IMR-90 (cell line): Measurements from ENCODE around the gene KRTAP5-6. TPM values are rescaled to one million over a fixed set of nuclear protein-coding genes. Genes with fewer than 3 reads are reported as not detected.

ENCODE experiments used
- ATAC-seq: fragments of 200-7000 bp; cut with Tn5 transposase; 2 replicates; pipeline ENCODE4 v1.9.1; 2020; ENCODE audit warnings: low read depth, mild to moderate bottlenecking, moderate library complexity
- BruUV-seq: library from RNA; stranded (reverse); fragments of 400-500 nt; replicated peaks from 2 replicates; lab custom pipeline; 2021; lab: Mats Ljungman, UMichigan
- CTCF ChIA-PET: fragments of 300-600 bp; formaldehyde crosslinking; extraction: SDS; loops from one replicate; lab custom pipeline; 2021; ENCODE audit warnings: antibody characterized with exemption; lab: Yijun Ruan, JAX
- POLR2A ChIA-PET: fragments of 300-600 bp; sonication (Branson Sonifier 250); formaldehyde crosslinking; loops from one replicate; lab custom pipeline; 2022; ENCODE audit warnings: antibody characterized with exemption; ENCODE audit not compliant: unreplicated experiment; lab: Charles Lee
- DNase-seq: peaks from one replicate; pipeline ENCODE4 v3.0.0; 2013
- H2AFZ ChIP-seq: replicated peaks from 2 replicates; pipeline ENCODE3; 2013; ENCODE audit warnings: low read length, mild to moderate bottlenecking; ENCODE audit not compliant: poor library complexity
- H2AK5ac ChIP-seq: 2 replicates; pipeline ENCODE4 v1.6.1; 2013; ENCODE audit warnings: low read depth, low read length, inconsistent platforms
- H2AK9ac ChIP-seq: replicated peaks from 2 replicates; pipeline ENCODE3; 2013; ENCODE audit warnings: mild to moderate bottlenecking, low read depth, low read length, moderate library complexity; ENCODE audit not compliant: poor library complexity
- H2BK120ac ChIP-seq: 2 replicates; pipeline ENCODE4 v1.6.1; 2013; ENCODE audit warnings: low read depth, low read length, inconsistent platforms
- H2BK15ac ChIP-seq: 3 replicates; pipeline ENCODE4 v1.6.1; 2013; ENCODE audit warnings: low read depth, low read length, inconsistent platforms
- H2BK20ac ChIP-seq: 2 replicates; pipeline ENCODE4 v1.6.1; 2013; ENCODE audit warnings: low read depth, mild to moderate bottlenecking, inconsistent platforms, low read length, moderate library complexity
- H2BK5ac ChIP-seq: 2 replicates; pipeline ENCODE4 v1.6.1; 2013; ENCODE audit warnings: mild to moderate bottlenecking, low read depth, low read length, inconsistent platforms; ENCODE audit not compliant: poor library complexity, severe bottlenecking
- H3K14ac ChIP-seq: replicated peaks from 2 replicates; pipeline ENCODE4 v1.6.1; 2013; ENCODE audit warnings: low read depth, low read length, inconsistent platforms
- H3K18ac ChIP-seq: 2 replicates; pipeline ENCODE4 v1.6.1; 2013; ENCODE audit warnings: low read depth, low read length, control low read depth
- H3K23ac ChIP-seq: 2 replicates; pipeline ENCODE4 v1.6.1; 2013; ENCODE audit warnings: low read depth, low read length, inconsistent platforms
- H3K27ac ChIP-seq: 2 replicates; pipeline ENCODE4 v1.5.1; 2013; ENCODE audit warnings: mild to moderate bottlenecking, control low read depth, low read length; ENCODE audit not compliant: insufficient read depth
- H3K27me3 ChIP-seq: 2 replicates; pipeline ENCODE4 v1.6.1; 2013; ENCODE audit warnings: low read length; ENCODE audit not compliant: control insufficient read depth, insufficient read depth
- H3K36me3 ChIP-seq: 2 replicates; pipeline ENCODE4 v1.6.1; 2013; ENCODE audit warnings: low read length, mixed read lengths; ENCODE audit not compliant: control insufficient read depth, insufficient read depth
- H3K4ac ChIP-seq: 2 replicates; pipeline ENCODE4 v1.6.1; 2013; ENCODE audit warnings: low read depth, low read length, inconsistent platforms
- H3K4me1 ChIP-seq: 2 replicates; pipeline ENCODE4 v1.6.1; 2013; ENCODE audit warnings: low read length, mixed read lengths; ENCODE audit not compliant: control insufficient read depth, insufficient read depth
- H3K4me2 ChIP-seq: 2 replicates; pipeline ENCODE4 v1.6.1; 2013; ENCODE audit warnings: low read depth, mild to moderate bottlenecking, control low read depth, low read length, moderate library complexity
- H3K4me3 ChIP-seq: 2 replicates; pipeline ENCODE4 v1.5.1; 2013; ENCODE audit warnings: low read depth, mild to moderate bottlenecking, control low read depth, low read length, moderate library complexity; ENCODE audit not compliant: insufficient read depth
- H3K56ac ChIP-seq: 2 replicates; pipeline ENCODE4 v1.6.1; 2013; ENCODE audit warnings: low read length, inconsistent platforms; ENCODE audit not compliant: insufficient read depth; ENCODE audit errors: extremely low read depth
- H3K79me1 ChIP-seq, 2 experiments: 2 replicates each; pipeline ENCODE4 v1.6.1; 2013; ENCODE audit warnings: low read length in 2 of 2, inconsistent platforms in 1 of 2, low read depth in 1 of 2
- H3K9ac ChIP-seq: 2 replicates; pipeline ENCODE4 v1.6.1; 2013; ENCODE audit warnings: low read depth, low read length, control low read depth
- H3K9me1 ChIP-seq: 2 replicates; pipeline ENCODE4 v1.6.1; 2013; ENCODE audit warnings: low read length, inconsistent platforms; ENCODE audit not compliant: insufficient read depth
- H3K9me3 ChIP-seq: 2 replicates; pipeline ENCODE4 v1.6.1; 2013; ENCODE audit warnings: low read length; ENCODE audit not compliant: control insufficient read depth, insufficient read depth
- H4K20me1 ChIP-seq: 2 replicates; pipeline ENCODE4 v1.6.1; 2013; ENCODE audit warnings: low read length, inconsistent platforms; ENCODE audit not compliant: insufficient read depth
- H4K5ac ChIP-seq: 2 replicates; pipeline ENCODE4 v1.6.1; 2013; ENCODE audit warnings: mild to moderate bottlenecking, low read depth, low read length, control low read depth
- H4K8ac ChIP-seq, 2 experiments: 2 replicates each; pipeline ENCODE4 v1.6.1; 2013; ENCODE audit warnings: low read depth in 2 of 2, low read length in 2 of 2, control low read depth in 1 of 2, inconsistent platforms in 1 of 2
- H4K91ac ChIP-seq: 2 replicates; pipeline ENCODE4 v1.6.1; 2013; ENCODE audit warnings: low read depth, low read length, inconsistent platforms; ENCODE audit not compliant: insufficient read depth
- FOS ChIP-seq: fragments of 150-350 bp; IDR thresholded peaks from 2 replicates; pipeline ENCODE4 v1.6.1; 2016; ENCODE audit warnings: low read depth, low read length
- MAFK ChIP-seq: IDR thresholded peaks from 2 replicates; pipeline ENCODE4 v1.6.1; 2012; ENCODE audit warnings: low read depth, low read length, improper control_type of control experiment
- MAZ ChIP-seq: IDR thresholded peaks from 2 replicates; pipeline ENCODE4 v1.6.1; 2012; ENCODE audit warnings: low read depth, mild to moderate bottlenecking, low read length, improper control_type of control experiment, moderate library complexity, borderline replicate concordance
- MXI1 ChIP-seq: IDR thresholded peaks from 2 replicates; pipeline ENCODE4 v1.6.1; 2012; ENCODE audit warnings: low read depth, mild to moderate bottlenecking, low read length, moderate library complexity, borderline replicate concordance
- NFE2L2 ChIP-seq: fragments of 150-350 bp; IDR thresholded peaks from 2 replicates; pipeline ENCODE4 v1.6.1; 2016; ENCODE audit warnings: low read depth, mild to moderate bottlenecking, low read length
- RAD21 ChIP-seq: IDR thresholded peaks from 2 replicates; pipeline ENCODE4 v1.6.1; 2012; ENCODE audit warnings: low read length, improper control_type of control experiment
- RCOR1 ChIP-seq: IDR thresholded peaks from 2 replicates; pipeline ENCODE4 v1.6.1; 2012; ENCODE audit warnings: mild to moderate bottlenecking, low read length, improper control_type of control experiment; ENCODE audit not compliant: insufficient replicate concordance
- RFX5 ChIP-seq: IDR thresholded peaks from 2 replicates; pipeline ENCODE4 v1.8.0; 2012; ENCODE audit warnings: low read depth, mild to moderate bottlenecking, low read length, moderate library complexity
- SMC3 ChIP-seq: fragments of 150-350 bp; IDR thresholded peaks from 2 replicates; pipeline ENCODE4 v1.6.1; 2016; ENCODE audit warnings: low read depth, mild to moderate bottlenecking, antibody characterized with exemption, low read length, moderate library complexity
- WGBS, 2 experiments: methylation state at CpG; one replicate each; pipeline versions ENCODE4 v1.1.5 to v1.1.7; 2013; ENCODE audit warnings: missing lambda C conversion rate in 2 of 2; ENCODE audit not compliant: insufficient read length in 1 of 2; ENCODE audit errors: extremely low coverage in 2 of 2; 5-methylcytosine and 5-hydroxymethylcytosine counted together
- dilution Hi-C: fragments of 300-500 bp; cut with HindIII; formaldehyde crosslinking; loops from one replicate; pipeline ENCODE4 v1.14.3; 2018; ENCODE audit warnings: low sequenced_read_pairs; ENCODE audit not compliant: unreplicated experiment
- in situ Hi-C: fragments of 300-500 bp; cut with MboI; formaldehyde crosslinking; loops from 3 replicates; pipeline ENCODE4 v1.14.3; 2019; ENCODE audit warnings: low sequenced_read_pairs, inconsistent platforms, mixed read lengths
- intact Hi-C: fragments of 100-400 bp; cut with micrococcal nuclease; formaldehyde crosslinking; loops from 2 replicates; pipeline ENCODE4 v1.10.0; 2022
- polyA plus RNA-seq, 3 experiments: library from polyadenylated mRNA; depleted of rRNA; stranded (reverse); fragments of >200 nt; gene quantifications; 2 replicates each; pipeline ENCODE4 v1.2.3, GENCODE V29; 2012; ENCODE audit warnings: low replicate concordance in 1 of 3
- total RNA-seq: library from RNA; depleted of rRNA; stranded (reverse); fragments of >200 nt; gene quantifications from 2 replicates; pipeline ENCODE4 v1.2.3, GENCODE V29; 2012
- TF ChIP-seq, protein P1 (sequence below): conservative IDR thresholded peaks from 2 replicates; pipeline ENCODE4 v1.5.1; 2012; ENCODE audit warnings: mild to moderate bottlenecking, low read depth, low read length, improper control_type of control experiment
- TF ChIP-seq, protein P2 (sequence below): fragments of 150-350 bp; IDR thresholded peaks from 2 replicates; pipeline ENCODE4 v1.6.1; 2016; ENCODE audit warnings: low read depth, mild to moderate bottlenecking, low read length, moderate library complexity, borderline replicate concordance

Gene KRTAP5-6
- total and polyA plus RNA-seq, 2 of the 4 experiments (the other 2 are of a cell fraction), result not detected

DNA sequence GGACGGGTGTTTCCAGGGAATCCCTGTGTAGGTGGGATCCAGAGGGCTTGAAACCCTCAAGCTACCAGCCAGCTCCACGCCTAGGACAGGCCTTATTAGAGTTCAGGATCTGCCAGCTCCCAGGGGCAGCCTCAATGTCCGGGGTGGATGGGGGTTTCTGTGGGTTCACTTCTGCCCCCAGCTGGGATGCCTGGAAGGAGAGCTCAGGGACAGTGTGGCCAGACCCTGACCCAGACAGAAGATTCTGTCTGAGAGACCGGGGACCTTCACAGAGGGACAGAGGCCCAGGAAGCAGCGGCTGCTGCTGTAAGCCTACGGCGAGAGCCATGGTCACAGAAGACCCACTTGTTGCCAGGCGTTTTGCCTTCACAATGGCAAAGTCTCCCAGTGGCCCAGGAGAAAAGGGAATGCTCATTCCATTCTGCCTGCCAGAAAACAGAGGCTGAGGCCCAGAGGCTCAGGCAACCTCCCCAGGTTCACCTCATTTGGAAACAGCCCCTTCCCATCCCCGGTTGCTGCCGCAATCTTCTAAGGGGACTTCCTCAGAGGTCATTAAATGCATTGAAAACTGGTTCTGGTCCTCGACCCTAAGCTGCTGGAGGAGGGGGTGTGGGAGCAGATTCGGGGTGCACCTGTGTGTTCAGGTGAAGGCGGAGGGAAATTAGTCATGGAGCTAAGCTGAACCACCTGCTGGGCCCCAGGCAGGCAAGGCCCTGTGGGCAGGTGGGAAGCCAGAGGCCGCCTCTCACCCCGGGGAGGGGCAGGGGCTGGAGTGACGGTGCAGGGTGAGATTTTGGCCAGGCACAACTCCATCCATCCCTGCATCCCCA, 4.9 kb upstream of the KRTAP5-6 start:
- H3K9ac ChIP-seq, result no peak overlapping the region
- in situ Hi-C loops, result no loop called here
- H3K4ac ChIP-seq, result no peak overlapping the region
- ATAC-seq, result no peak
- H4K20me1 ChIP-seq, result no peaks in the 10 kb centered on the region
- CTCF ChIA-PET, result interaction anchor here (1.2 kb wide), 1 partner anchor 140 kb away, joined by 3 read pairs; no protein-coding TSS in a partner anchor
- H3K56ac ChIP-seq, result no peak overlapping the region
- no peak overlapping the region for H4K8ac ChIP-seq
- H2BK120ac ChIP-seq, result no peak overlapping the region
- BruUV-seq, result no TSS peak
- H2AFZ ChIP-seq, result no peak overlapping the region
- no peak overlapping the region for H3K18ac ChIP-seq
- no peaks in the 10 kb centered on the region for H3K9me1 ChIP-seq
- peaks cover 1% of the 10 kb centered on the region; the same call in 1 of the 2 replicates for H3K4me1 ChIP-seq
- no peak overlapping the region for H4K91ac ChIP-seq
- no peak overlapping the region for H2AK5ac ChIP-seq
- TF ChIP-seq RFX5 (no peak), FOS (no peak), RAD21 (no peak), NFE2L2 (no peak), MAFK (no peak), MAZ (no peak), MXI1 (no peak), RCOR1 (no peak), SMC3 (no peak)
- TF ChIP-seq, protein P1, sequence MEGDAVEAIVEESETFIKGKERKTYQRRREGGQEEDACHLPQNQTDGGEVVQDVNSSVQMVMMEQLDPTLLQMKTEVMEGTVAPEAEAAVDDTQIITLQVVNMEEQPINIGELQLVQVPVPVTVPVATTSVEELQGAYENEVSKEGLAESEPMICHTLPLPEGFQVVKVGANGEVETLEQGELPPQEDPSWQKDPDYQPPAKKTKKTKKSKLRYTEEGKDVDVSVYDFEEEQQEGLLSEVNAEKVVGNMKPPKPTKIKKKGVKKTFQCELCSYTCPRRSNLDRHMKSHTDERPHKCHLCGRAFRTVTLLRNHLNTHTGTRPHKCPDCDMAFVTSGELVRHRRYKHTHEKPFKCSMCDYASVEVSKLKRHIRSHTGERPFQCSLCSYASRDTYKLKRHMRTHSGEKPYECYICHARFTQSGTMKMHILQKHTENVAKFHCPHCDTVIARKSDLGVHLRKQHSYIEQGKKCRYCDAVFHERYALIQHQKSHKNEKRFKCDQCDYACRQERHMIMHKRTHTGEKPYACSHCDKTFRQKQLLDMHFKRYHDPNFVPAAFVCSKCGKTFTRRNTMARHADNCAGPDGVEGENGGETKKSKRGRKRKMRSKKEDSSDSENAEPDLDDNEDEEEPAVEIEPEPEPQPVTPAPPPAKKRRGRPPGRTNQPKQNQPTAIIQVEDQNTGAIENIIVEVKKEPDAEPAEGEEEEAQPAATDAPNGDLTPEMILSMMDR, result no peak
- TF ChIP-seq, protein P2, sequence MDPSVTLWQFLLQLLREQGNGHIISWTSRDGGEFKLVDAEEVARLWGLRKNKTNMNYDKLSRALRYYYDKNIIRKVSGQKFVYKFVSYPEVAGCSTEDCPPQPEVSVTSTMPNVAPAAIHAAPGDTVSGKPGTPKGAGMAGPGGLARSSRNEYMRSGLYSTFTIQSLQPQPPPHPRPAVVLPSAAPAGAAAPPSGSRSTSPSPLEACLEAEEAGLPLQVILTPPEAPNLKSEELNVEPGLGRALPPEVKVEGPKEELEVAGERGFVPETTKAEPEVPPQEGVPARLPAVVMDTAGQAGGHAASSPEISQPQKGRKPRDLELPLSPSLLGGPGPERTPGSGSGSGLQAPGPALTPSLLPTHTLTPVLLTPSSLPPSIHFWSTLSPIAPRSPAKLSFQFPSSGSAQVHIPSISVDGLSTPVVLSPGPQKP, result no peak
- H2BK15ac ChIP-seq, result no peak overlapping the region
- no peak overlapping the region for H4K5ac ChIP-seq
- POLR2A ChIA-PET, result no interaction called here
- no peak overlapping the region for H3K23ac ChIP-seq
- no peaks in the 10 kb centered on the region; the same call in 1 of the 2 replicates for H3K9me3 ChIP-seq
- no peak overlapping the region for H3K4me3 ChIP-seq
- intact Hi-C loops, result loop anchor here (2.0 kb wide), 1 partner anchor 39 kb away; no protein-coding TSS in a partner anchor
- 76% methylated on average over 6 of the region's 16 CpGs; no CpG with 5 or more reads in 1 of the 2 experiments for WGBS, 2 experiments
- H3K27ac ChIP-seq, result no peak overlapping the region
- no peak overlapping the region for H2BK5ac ChIP-seq
- H3K14ac ChIP-seq, result no peak overlapping the region
- no peak overlapping the region for H2AK9ac ChIP-seq
- no peaks in the 10 kb centered on the region for H3K36me3 ChIP-seq
- H3K79me1 ChIP-seq, result no peaks in the 10 kb centered on the region
- dilution Hi-C loops, result no loop called here
- no peak overlapping the region for H2BK20ac ChIP-seq
- H3K27me3 ChIP-seq, result peaks cover 55% of the 10 kb centered on the region
- DNase-seq, result no peak
- H3K4me2 ChIP-seq, result no peak overlapping the region
